Liver (tissue), 9 donors: ENCODE results near the gene PGM1. TPM values are rescaled to one million over a fixed set of nuclear protein-coding genes. Genes with fewer than 3 reads are reported as not detected.

Experiments
- DNase-seq: peaks from one replicate; pipeline ENCODE4 v3.0.0-alpha.2; 2017; ENCODE audit warnings: low spot score
- H3K27ac ChIP-seq, 2 donors: one replicate each; pipeline ENCODE4 v1.7.0; 2013; ENCODE audit warnings: inconsistent platforms in 2 of 2, low read length in 2 of 2, control low read depth in 1 of 2, low read depth in 1 of 2, mild to moderate bottlenecking in 1 of 2
- H3K27me3 ChIP-seq, 4 donors: one replicate each; pipeline versions ENCODE4 v1.6.1 to v1.7.0; 2013; ENCODE audit warnings: low read length in 3 of 4, inconsistent platforms in 1 of 4, mild to moderate bottlenecking in 1 of 4, moderate library complexity in 1 of 4; ENCODE audit not compliant: control insufficient read depth in 4 of 4, insufficient read depth in 4 of 4
- H3K36me3 ChIP-seq, 4 donors: one replicate each; pipeline versions ENCODE4 v1.6.1 to v1.7.0; 2013; ENCODE audit warnings: low read length in 3 of 4, mild to moderate bottlenecking in 3 of 4, low read depth in 1 of 4, moderate library complexity in 1 of 4; ENCODE audit not compliant: control insufficient read depth in 4 of 4, insufficient read depth in 3 of 4
- H3K4me1 ChIP-seq, 4 donors: one replicate each; pipeline versions ENCODE4 v1.6.1 to v1.7.0; 2013; ENCODE audit warnings: low read length in 3 of 4, mild to moderate bottlenecking in 3 of 4, moderate library complexity in 1 of 4; ENCODE audit not compliant: control insufficient read depth in 4 of 4, insufficient read depth in 4 of 4
- H3K4me3 ChIP-seq, 3 donors: one replicate each; pipeline versions ENCODE4 v1.6.1 to v1.7.0; 2013; ENCODE audit warnings: low read length in 3 of 3, control low read depth in 1 of 3, low read depth in 1 of 3, mild to moderate bottlenecking in 1 of 3
- H3K9ac ChIP-seq, 2 donors: one replicate each; pipeline ENCODE4 v1.7.0; 2013; ENCODE audit warnings: low read length in 2 of 2, mild to moderate bottlenecking in 2 of 2, moderate library complexity in 2 of 2, control low read depth in 1 of 2, low read depth in 1 of 2
- H3K9me3 ChIP-seq, 4 donors: one replicate each; pipeline versions ENCODE4 v1.6.1 to v1.7.0; 2013; ENCODE audit warnings: low read length in 3 of 4; ENCODE audit not compliant: control insufficient read depth in 4 of 4
- ATF3 ChIP-seq: IDR thresholded peaks from 2 replicates; pipeline ENCODE4 v1.6.1; 2016; ENCODE audit warnings: antibody characterized with exemption
- CTCF ChIP-seq: fragments of 150-350 bp; IDR thresholded peaks from 2 replicates; pipeline ENCODE4 v1.5.1; 2017; ENCODE audit warnings: improper control_type of control experiment, low read depth, low read length; ENCODE audit not compliant: missing input control
- EGR1 ChIP-seq, 2 donors: IDR thresholded peaks; 2 replicates each; pipeline ENCODE4 v1.6.1; 2016 to 2018; ENCODE audit warnings: antibody characterized with exemption in 2 of 2, low read depth in 2 of 2
- FOXA1 ChIP-seq: IDR thresholded peaks from 2 replicates; pipeline ENCODE4 v1.6.1; 2016; ENCODE audit warnings: antibody characterized with exemption
- GABPA ChIP-seq, 2 donors: IDR thresholded peaks in 1 of 2; conservative IDR thresholded peaks in 1 of 2; 2 replicates each; pipeline ENCODE4 v1.6.1; 2016; ENCODE audit warnings: antibody characterized with exemption in 2 of 2, mild to moderate bottlenecking in 1 of 2, moderate library complexity in 1 of 2
- HNF4A ChIP-seq, 2 donors: conservative IDR thresholded peaks; 2 replicates each; pipeline ENCODE4 v1.6.1; 2016; ENCODE audit warnings: antibody characterized with exemption in 2 of 2, mild to moderate bottlenecking in 2 of 2
- JUND ChIP-seq, 2 donors: IDR thresholded peaks; 2 replicates each; pipeline ENCODE4 v1.6.1; 2016; ENCODE audit warnings: antibody characterized with exemption in 2 of 2
- MAX ChIP-seq: IDR thresholded peaks from 2 replicates; pipeline ENCODE4 v1.6.1; 2016; ENCODE audit warnings: antibody characterized with exemption
- RAD21 ChIP-seq, 2 donors: IDR thresholded peaks; 2 replicates each; pipeline ENCODE4 v1.6.1; 2016; ENCODE audit warnings: antibody characterized with exemption in 2 of 2, mild to moderate bottlenecking in 2 of 2
- REST ChIP-seq: IDR thresholded peaks from 2 replicates; pipeline ENCODE4 v1.6.1; 2016; ENCODE audit warnings: antibody characterized with exemption, mild to moderate bottlenecking
- RXRA ChIP-seq, 2 donors: IDR thresholded peaks; 2 replicates each; pipeline ENCODE4 v1.6.1; 2017 to 2018; ENCODE audit warnings: antibody characterized with exemption in 2 of 2, mild to moderate bottlenecking in 1 of 2
- SP1 ChIP-seq: IDR thresholded peaks from 2 replicates; pipeline ENCODE4 v1.6.1; 2018; ENCODE audit warnings: antibody characterized with exemption, mild to moderate bottlenecking
- TAF1 ChIP-seq: conservative IDR thresholded peaks from 2 replicates; pipeline ENCODE4 v1.6.1; 2016; ENCODE audit warnings: antibody characterized with exemption, mild to moderate bottlenecking
- YY1 ChIP-seq: IDR thresholded peaks from 2 replicates; pipeline ENCODE4 v1.6.1; 2016; ENCODE audit warnings: antibody characterized with exemption, mild to moderate bottlenecking
- ZBTB33 ChIP-seq: IDR thresholded peaks from 2 replicates; pipeline ENCODE4 v1.6.1; 2016; ENCODE audit warnings: antibody characterized with exemption
- WGBS: extraction: QIAGEN DNeasy Blood & Tissue Kit; methylation state at CpG from one replicate; pipeline ENCODE4 v1.1.7; 2013; 5-methylcytosine and 5-hydroxymethylcytosine counted together
- polyA plus RNA-seq, 2 donors: library from polyadenylated mRNA; stranded (reverse) in 1 of 2; unstranded in 1 of 2; fragments of 200-250 nt in 1 of 2; fragments of >200 nt in 1 of 2; fragmentation: Nextera tagmentation in 1 of 2; extraction: Ambion mirVana in 1 of 2; gene quantifications; one replicate each; pipeline versions ENCODE4 v1.2.1 to v1.2.3, GENCODE V29; 2013 to 2015
- total RNA-seq, 2 donors: library from RNA; depleted of rRNA; stranded (reverse); fragments of >200 nt; gene quantifications; one replicate each; pipeline ENCODE4 v1.2.3, GENCODE V29; 2014
- donor health status: healthy.
- donor health status: healthy.
- donor health status: healthy.
- donor health status: healthy.
- donor health status: healthy.

PGM1 gene
- total and polyA plus RNA-seq, 4 donors, result 57.3 to 224 (median 120) TPM

GRCh38 chr1:63686696-63687095 lies 93.5 kb downstream of the PGM1 start (continued):
- TF ChIP-seq CTCF, result no peak

GRCh38 chr1:63688302-63688890 lies 95.2 kb downstream of the PGM1 start:
- H3K9me3 ChIP-seq, result no peaks in the 10 kb centered on the region
- H3K27me3 ChIP-seq, result no peaks in the 10 kb centered on the region
- WGBS, result 91% methylated on average over 6 of the region's 6 CpGs
- no peak overlapping the region for H3K4me3 ChIP-seq
- no peak overlapping the region for H3K9ac ChIP-seq
- H3K36me3 ChIP-seq, result no peaks in the 10 kb centered on the region
- DNase-seq, result no peak
- H3K27ac ChIP-seq, result no peak overlapping the region
- TF ChIP-seq EGR1 (IDR thresholded peaks at IDR 0.05; ENCODE audit: low read depth in 2 of 2) (no peak), HNF4A (conservative IDR thresholded peaks at IDR 0.05) (no peak), RAD21 (IDR thresholded peaks at IDR 0.05) (no peak), SP1 (no peak), ATF3 (no peak), TAF1 (no peak), FOXA1 (no peak), GABPA (IDR thresholded peaks at IDR 0.05 in 1 of 2, conservative IDR thresholded peaks at IDR 0.05 in 1 of 2) (no peak), MAX (no peak), JUND (IDR thresholded peaks at IDR 0.05) (no peak), RXRA (IDR thresholded peaks at IDR 0.05) (no peak), REST (no peak), YY1 (no peak), ZBTB33 (no peak)
- no peaks in the 10 kb centered on the region for H3K4me1 ChIP-seq
